Peyer's patch (tissue), 4 donors: Measurements from ENCODE around the gene STMN3. TPM values are rescaled to one million over a fixed set of nuclear protein-coding genes. Genes with fewer than 3 reads are reported as not detected.

Experiments
- DNase-seq, 3 donors: peaks; one replicate each; pipeline ENCODE4 v3.0.0-alpha.2; 2017 to 2019
- H3K27ac ChIP-seq, 4 donors: fragments of 200-600 bp; sonication (generic); one replicate each; pipeline ENCODE4 v1.5.1; 2016 to 2019
- H3K27me3 ChIP-seq, 2 donors: fragments of 200-600 bp; sonication (generic); one replicate each; pipeline ENCODE4 v1.5.1; 2019
- H3K36me3 ChIP-seq, 3 donors: fragments of 200-600 bp; sonication (generic); one replicate each; pipeline ENCODE4 v1.5.1; 2016 to 2019
- H3K4me1 ChIP-seq, 4 donors: fragments of 200-600 bp; sonication (generic); one replicate each; pipeline ENCODE4 v1.5.1; 2016 to 2019
- H3K4me3 ChIP-seq, 4 donors: fragments of 200-600 bp; sonication (generic); 1 replicate in 3 of 4; 2 replicates in 1 of 4; pipeline ENCODE4 v1.5.1; 2016 to 2019; ENCODE audit warnings: mild to moderate bottlenecking in 1 of 4
- H3K9me3 ChIP-seq, 4 donors: fragments of 200-600 bp; sonication (generic); one replicate each; pipeline ENCODE4 v1.5.1; 2016 to 2019; ENCODE audit warnings: mild to moderate bottlenecking in 1 of 4
- POLR2A ChIP-seq, 2 donors: fragments of 450-650 bp; IDR thresholded peaks; one replicate each; pipeline ENCODE4 v1.5.1; 2017; ENCODE audit warnings: antibody characterized with exemption in 2 of 2, mild to moderate bottlenecking in 2 of 2, moderate library complexity in 2 of 2
- total RNA-seq, 4 donors: library from RNA; depleted of rRNA; stranded (reverse); fragments of >200 nt; gene quantifications; one replicate each; pipeline ENCODE4 v1.1.0, GENCODE V29; 2016
- TF ChIP-seq, protein P1 (sequence below), 6 experiments: fragments of 450-650 bp in 4 of 6; fragments of 200-600 bp in 2 of 6; sonication (generic) in 1 of 6; IDR thresholded peaks; one replicate each; pipeline ENCODE4 v1.5.1; 2017 to 2019; ENCODE audit warnings: antibody characterized with exemption in 6 of 6, mild to moderate bottlenecking in 3 of 6, moderate library complexity in 1 of 6

Gene STMN3
- total RNA-seq, 4 donors from 2014 or later: 3.4 to 23.1 (median 5.6) TPM

DNA sequence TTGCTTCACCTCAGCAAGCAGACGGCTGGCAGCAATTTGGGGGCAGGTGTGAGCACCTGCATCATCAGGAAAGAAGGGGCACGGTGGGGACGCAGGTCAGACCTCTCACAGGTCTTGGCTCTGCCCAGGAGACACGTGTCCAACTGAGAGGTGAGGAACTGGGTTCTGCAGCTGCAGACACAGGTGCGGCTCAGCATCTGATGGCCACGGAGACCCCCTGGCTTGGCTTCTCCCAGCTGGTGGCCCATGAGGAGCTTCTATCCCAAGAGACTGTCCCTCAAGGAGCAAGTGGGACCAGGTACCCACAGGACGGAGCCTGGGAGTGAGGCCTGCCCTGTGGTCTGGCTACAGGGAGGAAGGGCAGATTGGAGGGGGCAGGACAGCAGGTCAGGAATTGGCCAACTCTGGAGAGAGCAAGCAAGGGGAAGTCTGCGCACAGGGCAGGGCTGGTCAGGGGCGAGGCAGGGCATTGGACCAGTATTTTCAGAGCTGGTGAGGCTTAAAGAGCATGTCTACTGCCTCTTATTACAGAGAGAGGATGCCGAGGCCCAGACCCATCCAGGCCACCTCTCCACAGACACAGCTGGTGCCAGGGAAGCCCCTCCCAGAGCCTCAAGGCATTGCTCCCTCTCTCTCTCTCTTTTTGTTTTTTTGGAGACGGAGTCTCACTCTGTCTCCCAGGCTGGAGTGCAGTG is 4.2 kb downstream of the STMN3 start:
- Histone ChIP-seq H3K4me1 (peaks cover 0 to 30% (median 10%) of the 10 kb centered on the region in 4 donors), H3K4me3 (no peak overlapping the region), H3K9me3 (no peaks in the 10 kb centered on the region), H3K36me3 (no peaks in the 10 kb centered on the region), H3K27me3 (peaks cover 0 to 20% of the 10 kb centered on the region in 2 donors), H3K27ac (no peak overlapping the region)
- TF ChIP-seq, protein P1, sequence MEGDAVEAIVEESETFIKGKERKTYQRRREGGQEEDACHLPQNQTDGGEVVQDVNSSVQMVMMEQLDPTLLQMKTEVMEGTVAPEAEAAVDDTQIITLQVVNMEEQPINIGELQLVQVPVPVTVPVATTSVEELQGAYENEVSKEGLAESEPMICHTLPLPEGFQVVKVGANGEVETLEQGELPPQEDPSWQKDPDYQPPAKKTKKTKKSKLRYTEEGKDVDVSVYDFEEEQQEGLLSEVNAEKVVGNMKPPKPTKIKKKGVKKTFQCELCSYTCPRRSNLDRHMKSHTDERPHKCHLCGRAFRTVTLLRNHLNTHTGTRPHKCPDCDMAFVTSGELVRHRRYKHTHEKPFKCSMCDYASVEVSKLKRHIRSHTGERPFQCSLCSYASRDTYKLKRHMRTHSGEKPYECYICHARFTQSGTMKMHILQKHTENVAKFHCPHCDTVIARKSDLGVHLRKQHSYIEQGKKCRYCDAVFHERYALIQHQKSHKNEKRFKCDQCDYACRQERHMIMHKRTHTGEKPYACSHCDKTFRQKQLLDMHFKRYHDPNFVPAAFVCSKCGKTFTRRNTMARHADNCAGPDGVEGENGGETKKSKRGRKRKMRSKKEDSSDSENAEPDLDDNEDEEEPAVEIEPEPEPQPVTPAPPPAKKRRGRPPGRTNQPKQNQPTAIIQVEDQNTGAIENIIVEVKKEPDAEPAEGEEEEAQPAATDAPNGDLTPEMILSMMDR (IDR thresholded peaks at IDR 0.05): no peak
- no peak for TF ChIP-seq POLR2A (IDR thresholded peaks at IDR 0.05)
- no peak for DNase-seq

DNA sequence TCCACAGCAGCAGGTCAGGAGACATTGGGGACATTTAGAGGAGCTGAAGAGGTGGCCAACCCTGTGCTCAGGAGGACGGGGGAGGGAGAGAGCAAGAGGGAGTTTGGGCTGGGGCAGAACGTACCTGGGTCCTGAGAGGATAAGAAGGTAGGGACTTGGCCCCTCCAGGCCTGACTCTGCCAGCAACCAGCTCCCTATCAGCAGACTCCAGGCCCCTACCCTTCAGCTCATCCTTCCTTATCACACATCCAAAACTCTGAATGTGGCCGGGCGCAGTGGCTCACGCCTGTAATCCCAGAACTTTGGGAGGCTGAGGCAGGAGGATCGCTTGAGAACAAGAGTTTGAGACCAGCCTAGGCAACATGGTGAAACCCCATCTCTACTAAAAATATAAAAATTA is 5.0 kb downstream of the STMN3 start:
- Histone ChIP-seq H3K36me3 (no peaks in the 10 kb centered on the region), H3K4me3 (no peak overlapping the region), H3K27ac (no peak overlapping the region), H3K4me1 (peaks cover 0 to 21% (median 5%) of the 10 kb centered on the region in 4 donors), H3K27me3 (peaks cover 0 to 16% of the 10 kb centered on the region in 2 donors), H3K9me3 (no peaks in the 10 kb centered on the region)
- DNase-seq: no peak
- TF ChIP-seq, protein P1 (IDR thresholded peaks at IDR 0.05): no peak
- no peak for TF ChIP-seq POLR2A (IDR thresholded peaks at IDR 0.05)

DNA sequence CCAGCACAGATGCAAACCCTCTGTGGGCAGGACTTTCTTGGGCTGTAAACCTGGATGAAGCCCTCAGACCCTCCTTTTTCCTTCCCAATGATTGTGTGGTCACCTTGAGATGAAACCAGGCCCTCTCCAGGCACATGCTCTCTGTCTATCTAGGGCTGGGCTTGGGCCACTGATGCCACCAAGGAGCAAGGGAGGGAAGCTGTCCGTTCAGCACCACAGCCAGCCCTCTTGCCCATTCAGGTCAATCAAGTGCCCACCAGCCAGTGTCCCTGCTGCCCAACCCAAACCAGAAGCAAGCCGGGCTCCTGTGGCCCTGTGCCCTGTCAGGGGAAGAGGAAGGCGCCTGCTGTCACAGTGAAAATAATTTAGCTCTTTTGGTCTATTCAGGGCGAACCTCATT is 8.0 kb downstream of the STMN3 start:
- H3K27ac ChIP-seq: no peak overlapping the region
- DNase-seq: no peak
- peaks cover 0 to 9% (median 8%) of the 10 kb centered on the region in 4 donors for H3K4me1 ChIP-seq
- H3K36me3 ChIP-seq: no peaks in the 10 kb centered on the region
- H3K4me3 ChIP-seq: no peak overlapping the region
- H3K27me3 ChIP-seq: no peaks in the 10 kb centered on the region
- H3K9me3 ChIP-seq: no peaks in the 10 kb centered on the region
- no peak for TF ChIP-seq POLR2A (IDR thresholded peaks at IDR 0.05)
- TF ChIP-seq, protein P1 (IDR thresholded peaks at IDR 0.05): no peak

DNA sequence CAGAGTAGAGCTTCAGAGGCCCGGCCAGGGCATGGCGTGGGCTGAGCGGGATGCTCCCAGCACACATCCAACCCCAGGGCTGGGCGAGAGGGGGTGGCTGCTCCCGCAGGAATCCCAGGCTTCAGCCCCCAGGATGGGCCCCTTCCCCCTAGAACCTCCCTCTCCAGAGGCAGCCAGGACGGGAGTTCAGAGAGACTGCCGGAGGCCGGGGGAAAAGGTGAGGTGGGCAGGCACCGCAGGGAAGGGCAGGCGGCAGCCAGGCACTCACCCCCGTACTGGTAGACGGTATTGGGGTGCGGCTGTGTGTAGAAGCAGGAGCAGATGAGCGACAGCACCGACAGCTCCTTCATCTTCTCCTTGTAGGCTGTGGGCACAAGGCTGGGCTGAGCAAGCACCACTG is 9.3 kb downstream of the STMN3 start:
- Histone ChIP-seq H3K4me1 (peaks cover 0 to 17% (median 8%) of the 10 kb centered on the region in 4 donors), H3K27me3 (no peaks in the 10 kb centered on the region), H3K9me3 (no peaks in the 10 kb centered on the region), H3K4me3 (no peak overlapping the region), H3K36me3 (no peaks in the 10 kb centered on the region), H3K27ac (no peak overlapping the region)
- DNase-seq: no peak
- TF ChIP-seq, protein P1 (IDR thresholded peaks at IDR 0.05): no peak
- no peak for TF ChIP-seq POLR2A (IDR thresholded peaks at IDR 0.05)

DNA sequence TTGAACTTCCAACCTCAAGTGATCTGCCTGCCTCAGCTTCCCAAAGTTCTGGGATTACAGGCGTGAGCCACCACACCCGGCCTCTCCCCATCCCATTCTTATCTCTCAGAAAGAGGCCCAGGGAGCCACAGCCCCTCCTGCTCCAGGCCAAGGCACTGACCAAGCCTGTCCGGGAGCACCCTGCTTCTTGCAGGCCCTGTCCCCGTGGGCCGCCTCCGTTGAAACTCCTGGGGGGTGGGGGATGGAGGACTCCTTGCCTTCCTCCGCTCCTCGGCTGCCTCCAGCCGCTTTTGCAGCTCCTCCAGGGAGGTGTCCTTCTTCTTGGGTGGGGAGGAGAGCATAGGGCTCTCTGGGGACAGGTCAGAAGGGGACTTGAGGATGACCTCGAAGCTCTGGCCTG is 9.7 kb downstream of the STMN3 start:
- TF ChIP-seq, protein P1 (IDR thresholded peaks at IDR 0.05): no peak
- TF ChIP-seq POLR2A (IDR thresholded peaks at IDR 0.05): no peak
- DNase-seq: no peak
- peaks cover 0 to 17% (median 10%) of the 10 kb centered on the region in 4 donors for H3K4me1 ChIP-seq
- no peaks in the 10 kb centered on the region for H3K36me3 ChIP-seq
- no peaks in the 10 kb centered on the region for H3K27me3 ChIP-seq
- H3K9me3 ChIP-seq: no peaks in the 10 kb centered on the region
- H3K27ac ChIP-seq: no peak overlapping the region
- no peak overlapping the region for H3K4me3 ChIP-seq
